Stimulated activated CD8-positive, alpha-beta memory T cell treated with anti-CD3 and anti-CD28 coated beads, Interleukin-2, amount 100 ng/mL, for 1 hour (primary cell): ENCODE results near the gene NSMCE1.

Experiments
- DNase-seq, 2 donors: peaks; one replicate each; pipeline ENCODE4 v3.0.0-alpha.2; 2020; ENCODE audit warnings: low read depth in 2 of 2

NSMCE1 gene

GRCh38 chr16:27230562-27231001 lies 38.0 kb downstream of the NSMCE1 start:
- DNase-seq, result peak; percentile 53 to 61

DNA sequence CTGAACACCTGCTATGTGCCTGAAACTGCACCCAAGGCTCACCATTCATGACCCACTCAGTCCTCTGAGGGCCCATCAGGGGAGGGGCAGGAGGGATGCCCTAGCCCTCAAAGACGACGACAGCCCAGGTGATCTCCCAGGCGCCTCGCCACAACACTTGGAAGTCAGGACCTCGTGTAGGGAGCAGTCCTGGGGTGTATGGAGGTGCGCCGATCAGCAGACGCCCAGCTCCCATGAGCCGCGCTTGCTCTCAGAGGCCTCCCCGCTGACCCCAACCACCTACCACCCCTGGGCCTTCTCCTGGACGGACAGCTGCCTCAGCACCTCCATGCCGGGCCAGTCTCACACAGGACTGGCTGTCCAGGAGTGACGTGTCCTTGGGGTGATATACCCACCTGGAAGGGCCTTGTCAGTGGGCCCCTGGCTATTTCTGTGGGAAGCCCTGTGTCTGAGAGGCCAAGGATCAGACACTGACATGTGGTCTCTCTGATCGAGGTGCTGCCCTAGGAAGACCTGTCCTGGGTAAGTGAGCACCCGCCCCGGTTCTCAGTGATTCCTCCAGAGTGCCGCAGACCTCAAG lies 38.6 kb downstream of the NSMCE1 start:
- DNase-seq, result no peak

GRCh38 chr16:27228621-27229501 lies 39.7 kb downstream of the NSMCE1 start:
- no peak for DNase-seq

DNA sequence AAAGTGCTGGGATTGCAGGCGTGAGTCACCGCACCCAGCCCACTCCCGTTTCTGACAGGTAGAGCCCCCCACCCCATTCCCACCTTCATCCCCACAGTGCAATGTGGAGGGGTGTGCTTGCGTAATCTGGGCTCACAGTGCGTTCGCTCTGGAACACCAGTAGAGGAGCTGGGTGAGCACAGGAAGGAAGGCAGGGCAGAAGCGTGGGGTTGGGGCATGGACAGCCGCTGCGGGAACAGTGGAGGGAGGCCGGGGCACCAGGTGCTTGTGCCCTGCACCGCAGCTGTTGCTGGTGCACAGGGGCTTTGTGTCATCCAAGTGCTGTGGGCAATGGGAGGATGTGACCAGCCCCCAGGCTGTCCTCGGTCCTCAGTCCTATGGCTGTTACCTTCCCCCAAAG lies 40.5 kb downstream of the NSMCE1 start:
- no peak for DNase-seq

DNA sequence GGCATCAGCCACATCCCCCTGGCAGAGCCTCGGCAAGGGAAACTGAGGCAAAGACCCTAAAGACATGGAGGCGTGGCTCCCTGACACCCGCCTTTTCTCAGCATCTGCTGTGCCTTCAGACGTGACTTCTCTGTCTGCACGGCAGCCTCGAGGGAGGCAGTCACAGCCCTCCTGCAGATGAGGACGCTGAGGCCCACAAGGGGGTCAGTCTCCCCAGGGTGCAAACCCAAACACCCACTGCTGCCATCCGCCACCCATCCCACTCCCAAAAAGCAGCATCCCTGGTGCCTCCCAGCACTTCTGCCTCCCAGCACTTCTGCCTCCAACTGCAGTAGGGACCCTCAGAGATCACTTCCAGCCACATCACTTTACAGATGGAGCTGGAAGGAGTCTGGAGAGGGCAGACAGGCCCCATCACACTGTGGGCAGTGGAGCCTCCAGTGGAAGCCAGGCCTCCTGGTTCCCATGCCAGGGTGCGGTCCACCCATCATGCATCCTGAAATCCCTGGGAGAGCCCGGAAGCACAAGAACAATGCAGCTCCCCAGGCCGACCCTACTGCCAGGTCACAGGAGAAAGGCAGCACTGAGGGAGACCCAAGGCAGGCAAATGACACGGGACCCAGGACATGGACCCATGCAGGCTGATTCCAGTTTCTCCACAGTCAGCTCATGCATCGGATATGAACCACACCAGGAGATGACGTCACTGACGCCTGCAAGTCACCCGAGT lies 41.4 kb downstream of the NSMCE1 start:
- no peak for DNase-seq

- no peak for DNase-seq
These were observed 42.1 kb downstream of the NSMCE1 start for GRCh38 chr16:27226476-27226875.

DNA sequence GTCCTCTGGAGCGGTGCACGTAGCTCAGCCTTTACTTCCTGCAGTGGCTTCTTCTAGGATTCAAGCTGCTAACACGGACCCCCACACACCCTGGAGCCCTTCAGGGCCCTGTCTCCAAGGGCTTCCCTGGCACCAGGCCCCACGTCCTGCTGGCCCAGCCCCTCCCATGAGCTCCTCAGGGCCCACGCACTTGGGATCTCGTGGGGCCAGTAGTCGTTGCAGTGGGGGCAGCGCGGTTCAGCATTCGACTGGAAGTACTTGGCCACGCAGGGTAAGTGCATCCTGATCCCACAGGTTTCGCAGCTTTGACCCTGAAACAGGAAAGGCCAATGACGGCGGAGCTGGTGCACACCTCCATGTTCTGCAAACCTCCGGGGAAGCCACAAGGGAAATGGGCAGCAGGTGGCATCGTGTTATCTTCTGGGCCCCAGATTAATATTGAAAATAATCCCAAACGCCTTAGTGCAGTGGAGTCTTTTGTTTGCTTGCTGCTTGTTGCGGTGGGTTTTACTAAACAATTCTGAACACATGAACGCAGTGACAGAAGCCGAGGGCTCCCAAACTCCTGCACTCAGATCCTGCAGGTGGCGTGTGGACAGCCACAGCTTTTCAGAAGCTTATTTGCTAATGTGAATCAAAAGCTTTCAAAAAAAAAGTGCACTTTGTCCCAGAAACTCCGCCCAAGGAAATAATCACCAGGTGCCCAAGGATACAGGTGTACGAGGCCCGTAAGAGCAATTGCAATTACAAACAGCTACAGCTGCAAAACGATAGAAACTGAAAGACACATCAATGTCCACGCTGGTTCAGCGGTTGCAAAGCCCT lies 42.8 kb downstream of the NSMCE1 start:
- no peak for DNase-seq

- DNase-seq, result no peak
These were observed 43.8 kb downstream of the NSMCE1 start for GRCh38 chr16:27224741-27225300.

- DNase-seq, result no peak
These were observed 44.3 kb downstream of the NSMCE1 start for GRCh38 chr16:27224271-27224737.

DNA sequence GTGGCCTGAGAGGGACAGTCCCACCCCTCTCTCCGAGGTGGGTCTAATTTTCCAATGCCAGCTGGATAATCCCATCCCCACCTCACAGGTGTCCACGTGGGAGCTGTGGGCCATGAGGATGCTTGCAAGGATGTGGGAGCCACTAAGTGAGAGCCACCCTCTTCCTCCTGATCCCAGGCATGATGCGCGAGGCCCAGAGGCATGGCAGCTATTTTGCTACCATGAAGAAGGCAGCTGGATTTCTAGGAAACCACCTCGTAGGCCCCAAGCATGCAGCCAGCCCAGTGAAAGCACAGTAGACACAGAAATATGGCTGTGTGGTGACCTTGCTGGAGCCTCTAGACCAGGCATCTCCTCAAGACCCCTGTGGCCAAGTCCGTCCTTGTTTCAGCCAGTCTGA lies 44.9 kb downstream of the NSMCE1 start:
- DNase-seq, result no peak

GRCh38 chr16:27223226-27223610 lies 45.4 kb downstream of the NSMCE1 start:
- DNase-seq, result no peak

- no peak for DNase-seq
These were observed 46.0 kb downstream of the NSMCE1 start for GRCh38 chr16:27222249-27223225.

DNA sequence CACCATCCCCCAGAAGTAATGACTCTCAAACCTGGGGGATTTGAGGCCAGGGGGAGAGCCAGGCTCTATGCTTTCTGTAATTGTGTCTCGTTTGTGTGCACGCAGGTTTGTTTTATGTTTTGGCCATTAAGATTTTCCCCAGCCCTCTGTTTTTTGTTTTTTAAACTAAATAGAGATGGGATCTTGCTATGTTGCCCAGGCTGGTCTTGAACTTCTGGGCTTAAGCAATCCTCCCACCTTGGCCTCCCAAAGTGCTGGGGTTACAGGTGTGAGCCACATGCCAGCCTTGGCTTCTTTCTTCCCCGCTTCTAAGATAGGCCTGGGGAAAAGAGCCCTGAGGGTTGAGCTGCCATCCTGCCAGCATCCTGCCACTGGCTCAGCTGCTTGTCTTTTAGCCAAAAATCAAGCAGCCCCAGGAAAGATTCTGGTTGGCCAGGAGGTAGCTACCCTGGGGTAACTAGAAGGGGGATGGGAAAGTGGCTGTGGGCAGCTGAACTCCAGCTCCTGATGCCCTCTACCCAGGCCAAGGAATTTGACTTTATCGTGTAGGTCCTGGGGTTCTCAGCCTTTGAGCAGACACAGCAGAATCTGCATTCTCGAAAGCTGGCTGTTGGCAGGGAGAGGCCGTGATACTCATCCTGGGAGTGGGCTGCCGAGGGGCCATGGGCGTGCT lies 46.9 kb downstream of the NSMCE1 start:
- DNase-seq, result no peak

DNA sequence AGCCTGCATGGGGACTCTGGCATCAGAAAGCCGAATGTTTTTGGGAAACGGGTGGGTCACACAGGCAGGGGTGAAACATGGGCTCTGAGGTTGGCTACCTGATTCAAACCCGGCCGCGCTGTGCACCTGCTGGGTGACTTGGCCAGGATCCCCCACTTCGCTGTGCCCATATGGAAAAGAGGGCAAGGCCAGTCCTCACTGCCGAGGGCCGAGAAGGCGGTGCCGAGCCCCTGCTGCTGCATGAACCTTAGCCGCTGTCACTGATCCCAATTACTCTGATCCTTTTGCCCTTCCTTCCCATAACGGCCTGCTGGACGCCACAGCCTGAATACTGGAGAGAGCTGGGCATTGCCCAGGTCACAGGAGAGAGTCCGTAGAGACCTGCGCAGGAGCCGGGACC lies 47.6 kb downstream of the NSMCE1 start:
- no peak for DNase-seq

DNA sequence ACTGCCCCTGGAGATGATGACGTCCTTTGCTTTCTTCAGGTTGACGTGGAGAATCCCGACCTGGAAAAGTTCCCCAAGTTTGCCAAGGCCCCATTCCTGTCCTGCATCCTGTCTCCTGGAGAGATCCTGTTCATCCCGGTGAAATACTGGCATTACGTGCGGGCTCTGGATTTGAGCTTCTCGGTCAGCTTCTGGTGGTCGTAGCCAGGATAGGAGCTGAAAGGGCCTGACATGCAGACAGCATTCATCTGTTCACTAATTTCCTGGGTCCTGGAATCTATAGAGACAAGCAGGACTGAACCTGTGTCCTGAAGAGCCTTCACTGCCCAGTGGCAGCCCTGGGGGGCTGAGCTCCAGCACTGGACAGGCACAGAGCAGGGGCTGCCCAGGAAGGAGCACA lies 48.0 kb downstream of the NSMCE1 start:
- no peak for DNase-seq

- DNase-seq, result no peak
These were observed 48.5 kb downstream of the NSMCE1 start for GRCh38 chr16:27220120-27220519.

GRCh38 chr16:27219161-27219560 lies 49.4 kb downstream of the NSMCE1 start:
- no peak for DNase-seq

DNA sequence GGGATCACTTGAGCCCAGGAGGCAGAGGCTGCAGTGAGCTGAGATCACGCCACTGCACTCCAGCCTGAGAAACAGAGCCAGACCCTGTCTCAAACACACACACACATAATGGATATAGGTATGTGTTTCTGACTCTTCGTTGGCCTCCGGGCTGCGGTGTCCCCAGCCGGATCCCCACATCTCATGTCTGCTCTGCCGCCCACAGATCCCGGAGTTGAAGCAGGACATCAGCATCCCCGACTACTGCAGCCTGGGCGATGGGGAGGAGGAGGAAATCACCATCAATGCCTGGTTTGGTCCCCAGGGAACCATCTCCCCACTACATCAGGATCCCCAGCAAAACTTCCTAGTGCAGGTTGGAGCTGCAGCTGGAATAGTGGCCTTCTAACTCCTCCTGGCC lies 49.8 kb downstream of the NSMCE1 start:
- no peak for DNase-seq

- DNase-seq, result no peak
These were observed 51.3 kb downstream of the NSMCE1 start for GRCh38 chr16:27217256-27217655.
